WERI-Rb-1 (cell line): ENCODE measurements around the gene LHX4.

ENCODE experiments used
- DNase-seq: peaks from one replicate; pipeline ENCODE4 v3.0.0-alpha.2; 2020
- H3K27ac ChIP-seq: fragments of 250-450 bp; sonication (Bioruptor Pico); 2 replicates; pipeline ENCODE4 v1.5.1; 2020; ENCODE audit warnings: mild to moderate bottlenecking, moderate library complexity
- H3K27me3 ChIP-seq: fragments of 250-450 bp; sonication (Bioruptor Pico); 2 replicates; pipeline ENCODE4 v1.5.1; 2021; ENCODE audit warnings: mild to moderate bottlenecking, low read depth, moderate library complexity; ENCODE audit not compliant: insufficient read depth, severe bottlenecking
- H3K36me3 ChIP-seq: fragments of 250-450 bp; sonication (Bioruptor Pico); 2 replicates; pipeline ENCODE4 v1.5.1; 2020; ENCODE audit warnings: mild to moderate bottlenecking, moderate library complexity
- H3K4me3 ChIP-seq: 2 replicates; pipeline ENCODE4 v1.5.1; 2011; ENCODE audit warnings: low read depth, mild to moderate bottlenecking, control low read depth, low read length
- H3K9me3 ChIP-seq: fragments of 250-450 bp; sonication (Bioruptor Pico); 2 replicates; pipeline ENCODE4 v1.5.1; 2021; ENCODE audit warnings: mild to moderate bottlenecking, moderate library complexity; ENCODE audit not compliant: severe bottlenecking
- TF ChIP-seq, protein P1 (sequence below): IDR thresholded peaks from 2 replicates; pipeline ENCODE4 v1.5.1; 2011; ENCODE audit warnings: low read depth, mild to moderate bottlenecking, control low read depth, inconsistent platforms, low read length

The LHX4 gene

GRCh38 chr1:180194546-180195207 lies 35.4 kb upstream of the LHX4 start:
- peak; percentile 85 for DNase-seq
- Histone ChIP-seq H3K4me3 (no peak overlapping the region), H3K36me3 (peaks cover 3% of the 10 kb centered on the region)

GRCh38 chr1:180195401-180195800 lies 34.7 kb upstream of the LHX4 start:
- TF ChIP-seq, protein P1, sequence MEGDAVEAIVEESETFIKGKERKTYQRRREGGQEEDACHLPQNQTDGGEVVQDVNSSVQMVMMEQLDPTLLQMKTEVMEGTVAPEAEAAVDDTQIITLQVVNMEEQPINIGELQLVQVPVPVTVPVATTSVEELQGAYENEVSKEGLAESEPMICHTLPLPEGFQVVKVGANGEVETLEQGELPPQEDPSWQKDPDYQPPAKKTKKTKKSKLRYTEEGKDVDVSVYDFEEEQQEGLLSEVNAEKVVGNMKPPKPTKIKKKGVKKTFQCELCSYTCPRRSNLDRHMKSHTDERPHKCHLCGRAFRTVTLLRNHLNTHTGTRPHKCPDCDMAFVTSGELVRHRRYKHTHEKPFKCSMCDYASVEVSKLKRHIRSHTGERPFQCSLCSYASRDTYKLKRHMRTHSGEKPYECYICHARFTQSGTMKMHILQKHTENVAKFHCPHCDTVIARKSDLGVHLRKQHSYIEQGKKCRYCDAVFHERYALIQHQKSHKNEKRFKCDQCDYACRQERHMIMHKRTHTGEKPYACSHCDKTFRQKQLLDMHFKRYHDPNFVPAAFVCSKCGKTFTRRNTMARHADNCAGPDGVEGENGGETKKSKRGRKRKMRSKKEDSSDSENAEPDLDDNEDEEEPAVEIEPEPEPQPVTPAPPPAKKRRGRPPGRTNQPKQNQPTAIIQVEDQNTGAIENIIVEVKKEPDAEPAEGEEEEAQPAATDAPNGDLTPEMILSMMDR = no peak
- Histone ChIP-seq H3K4me3 (no peak overlapping the region), H3K36me3 (no peaks in the 10 kb centered on the region; the same call in 1 of the 2 replicates), H3K27me3 (no peaks in the 10 kb centered on the region), H3K9me3 (no peaks in the 10 kb centered on the region), H3K27ac (no peak overlapping the region; the same call in 1 of the 2 replicates)
- no peak for DNase-seq

More at GRCh38 chr1:180194546-180195207, 35.4 kb upstream of the LHX4 start:
- Histone ChIP-seq H3K27ac (peak overlapping the region; percentile 16), H3K9me3 (no peaks in the 10 kb centered on the region), H3K27me3 (no peaks in the 10 kb centered on the region)
- TF ChIP-seq, protein P1 = no peak

GRCh38 chr1:180195916-180196315 lies 34.1 kb upstream of the LHX4 start:
- Histone ChIP-seq H3K4me3 (no peak overlapping the region), H3K9me3 (no peaks in the 10 kb centered on the region), H3K27me3 (no peaks in the 10 kb centered on the region), H3K36me3 (no peaks in the 10 kb centered on the region; the same call in 1 of the 2 replicates), H3K27ac (no peak overlapping the region)
- peak; percentile 67 for DNase-seq
- TF ChIP-seq, protein P1 = peak; percentile 22; the same call in 1 of the 2 replicates

GRCh38 chr1:180196436-180197003 lies 33.5 kb upstream of the LHX4 start:
- H3K27me3 ChIP-seq = no peaks in the 10 kb centered on the region
- H3K4me3 ChIP-seq = no peak overlapping the region
- H3K9me3 ChIP-seq = no peaks in the 10 kb centered on the region
- H3K36me3 ChIP-seq = no peaks in the 10 kb centered on the region; the same call in 1 of the 2 replicates
- no peak overlapping the region for H3K27ac ChIP-seq
- DNase-seq = no peak
- TF ChIP-seq, protein P1 = no peak

DNA sequence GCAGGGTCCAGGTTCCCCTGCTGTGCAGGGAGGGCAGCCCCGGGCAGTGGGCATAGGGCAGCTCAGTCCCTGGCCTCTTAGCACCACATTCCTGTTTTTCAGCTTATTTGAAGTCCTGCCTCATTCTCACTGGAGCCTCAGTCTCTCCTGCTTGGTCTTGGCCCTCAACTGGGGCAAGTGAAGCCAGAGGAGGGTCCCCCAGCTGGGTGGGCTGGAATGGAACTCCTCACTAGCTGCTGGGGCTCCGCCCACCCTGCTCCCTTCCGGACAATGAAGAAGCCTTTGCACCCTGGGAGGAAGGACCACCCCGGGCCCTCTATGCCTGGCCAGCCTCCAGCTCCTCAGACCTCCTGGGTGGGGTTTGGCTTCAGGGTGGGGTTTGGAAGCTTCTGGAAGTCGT lies 32.8 kb upstream of the LHX4 start:
- no peak overlapping the region; the same call in 1 of the 2 replicates for H3K27ac ChIP-seq
- H3K4me3 ChIP-seq = no peak overlapping the region
- no peaks in the 10 kb centered on the region; the same call in 1 of the 2 replicates for H3K36me3 ChIP-seq
- TF ChIP-seq, protein P1 = no peak
- H3K27me3 ChIP-seq = no peaks in the 10 kb centered on the region
- no peaks in the 10 kb centered on the region for H3K9me3 ChIP-seq
- DNase-seq = no peak
